GM21423 (cell line): ENCODE data around the gene LMNTD2.

Experiments used
- ATAC-seq: cut with Tn5 transposase; IDR thresholded peaks from one replicate; pipeline ENCODE4 v1.9.1; 2021; ENCODE audit warnings: mild to moderate bottlenecking, moderate library complexity; ENCODE audit not compliant: unreplicated experiment

The LMNTD2 gene

DNA sequence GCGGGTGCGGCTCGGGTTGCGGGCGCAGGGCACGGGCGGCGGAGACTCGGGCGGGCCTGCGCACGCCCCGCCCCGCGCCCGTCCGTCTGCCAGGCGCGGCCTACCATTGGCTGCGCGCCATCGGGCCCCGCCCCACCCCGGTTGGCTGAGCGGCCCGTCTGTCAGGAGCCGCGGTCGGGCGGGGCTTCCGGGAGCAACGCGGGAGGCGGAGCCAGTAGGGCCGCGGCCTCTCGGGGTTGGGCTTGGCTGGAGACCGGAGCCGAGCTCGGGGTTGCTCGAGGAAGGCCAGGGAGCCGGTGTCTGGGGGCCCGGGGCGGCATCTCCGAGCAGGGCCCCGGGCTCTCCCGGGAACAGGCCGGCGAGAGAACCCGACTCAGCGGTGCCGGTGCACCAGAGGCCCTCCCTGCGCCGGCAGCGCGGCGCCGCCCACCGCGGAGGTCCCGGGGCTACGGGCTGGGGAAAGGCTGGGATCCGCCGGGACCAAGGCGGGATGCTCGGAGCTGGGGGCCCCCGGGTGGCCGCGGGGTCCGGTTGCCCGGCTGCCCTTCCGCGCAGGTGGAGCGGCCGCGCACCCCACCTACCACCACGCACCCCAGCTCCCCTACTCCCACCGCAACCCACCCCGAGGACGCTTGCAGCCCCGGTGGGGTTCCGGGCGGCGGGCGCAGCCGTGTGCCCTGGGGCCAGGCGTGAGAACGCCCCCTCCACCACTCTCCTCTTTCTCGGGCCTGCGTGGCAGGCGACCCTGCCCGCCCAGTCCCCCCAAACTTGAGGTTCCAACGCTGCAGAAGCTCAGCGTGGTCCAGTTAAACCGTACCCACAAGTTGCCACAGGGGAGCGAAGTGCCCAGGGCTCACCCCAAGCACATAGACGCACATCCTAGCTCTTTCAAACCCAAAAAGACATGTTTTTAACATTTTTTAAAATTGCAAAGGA, 24.8 kb downstream of the LMNTD2 start, which contains the start of gene HRAS:
Gene HRAS, minus strand, starts transcription at position 58 of the 936 bp plus-strand sequence.
- ATAC-seq: peak; percentile 61

DNA sequence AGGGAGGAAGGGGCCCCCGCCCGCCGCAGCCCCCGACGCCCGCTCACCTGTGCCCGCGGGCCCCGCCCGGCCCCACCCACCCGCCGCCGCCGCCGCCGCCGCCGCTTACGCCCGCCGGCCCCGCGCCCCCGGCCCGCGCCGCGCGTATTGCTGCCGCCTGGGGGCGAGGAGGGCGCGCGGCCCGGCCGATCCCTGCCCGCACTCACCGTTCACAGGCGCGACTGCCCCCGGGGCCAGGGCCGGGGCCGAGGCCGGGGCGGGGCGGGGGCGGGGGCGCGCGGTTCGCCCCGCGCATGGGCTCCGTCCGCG, 25.4 kb downstream of the LMNTD2 start:
- no peak for ATAC-seq

DNA sequence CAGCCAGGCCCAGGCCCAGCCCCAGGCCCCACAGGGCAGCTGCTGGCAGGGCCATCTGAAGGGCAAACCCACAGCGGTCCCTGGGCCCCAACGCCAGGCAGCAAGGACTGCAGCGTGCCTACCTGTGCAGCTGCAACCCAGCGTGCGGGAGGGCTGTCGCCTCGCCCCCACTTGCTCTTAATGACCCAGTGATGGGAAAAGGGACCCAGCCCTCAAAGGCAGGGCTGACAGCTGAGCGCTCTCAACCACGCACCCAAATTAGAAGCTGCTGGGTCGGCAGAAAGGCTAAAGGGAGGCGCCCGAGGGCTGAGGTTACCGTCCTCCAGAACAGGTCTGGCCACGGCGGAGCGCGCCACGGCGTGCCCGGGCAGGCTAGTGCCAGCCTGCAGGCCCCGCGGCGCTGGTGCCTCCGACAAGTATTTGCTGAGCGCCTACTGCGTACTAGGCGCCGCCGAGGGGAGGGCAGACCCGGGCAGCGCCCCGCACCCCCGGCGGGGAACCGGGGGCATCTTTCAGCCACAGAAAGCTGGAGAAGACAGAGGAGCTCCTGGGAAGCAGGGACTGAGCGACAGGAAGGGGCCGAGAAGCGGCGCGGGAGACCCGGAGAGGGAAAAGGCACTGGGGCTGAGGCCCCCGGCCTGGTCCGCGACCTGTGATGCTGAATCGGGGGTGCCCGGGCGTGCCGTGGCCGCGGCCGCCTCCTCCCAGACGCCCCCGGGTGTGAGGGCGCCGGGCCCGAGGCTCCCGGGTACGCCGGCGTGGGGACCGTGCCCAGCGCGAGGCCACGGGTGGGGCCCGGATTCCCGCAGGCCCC, 25.9 kb downstream of the LMNTD2 start:
- ATAC-seq: no peak

DNA sequence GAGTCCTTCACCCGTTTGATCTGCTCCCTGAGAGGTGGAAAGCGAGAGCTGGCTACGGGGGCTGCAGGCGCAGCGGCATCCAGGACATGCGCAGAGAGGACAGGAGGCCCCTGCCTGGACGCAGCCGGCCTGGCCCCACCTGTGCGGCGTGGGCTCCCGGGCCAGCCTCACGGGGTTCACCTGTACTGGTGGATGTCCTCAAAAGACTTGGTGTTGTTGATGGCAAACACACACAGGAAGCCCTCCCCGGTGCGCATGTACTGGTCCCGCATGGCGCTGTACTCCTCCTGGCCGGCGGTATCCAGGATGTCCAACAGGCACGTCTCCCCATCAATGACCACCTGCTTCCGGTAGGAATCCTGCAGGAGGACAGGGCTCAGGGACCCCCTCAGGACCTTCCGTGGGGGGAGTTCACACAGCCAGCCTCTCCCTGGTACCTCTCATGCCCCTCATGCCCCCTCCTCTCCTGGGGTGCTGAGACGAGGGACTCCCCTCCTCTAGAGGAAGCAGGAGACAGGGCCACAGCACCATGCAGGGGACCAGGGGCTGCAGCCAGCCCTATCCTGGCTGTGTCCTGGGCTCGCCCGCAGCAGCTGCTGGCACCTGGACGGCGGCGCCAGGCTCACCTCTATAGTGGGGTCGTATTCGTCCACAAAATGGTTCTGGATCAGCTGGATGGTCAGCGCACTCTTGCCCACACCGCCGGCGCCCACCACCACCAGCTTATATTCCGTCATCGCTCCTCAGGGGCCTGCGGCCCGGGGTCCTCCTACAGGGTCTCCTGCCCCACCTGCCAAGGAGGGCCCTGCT, 26.7 kb downstream of the LMNTD2 start:
- no peak for ATAC-seq

DNA sequence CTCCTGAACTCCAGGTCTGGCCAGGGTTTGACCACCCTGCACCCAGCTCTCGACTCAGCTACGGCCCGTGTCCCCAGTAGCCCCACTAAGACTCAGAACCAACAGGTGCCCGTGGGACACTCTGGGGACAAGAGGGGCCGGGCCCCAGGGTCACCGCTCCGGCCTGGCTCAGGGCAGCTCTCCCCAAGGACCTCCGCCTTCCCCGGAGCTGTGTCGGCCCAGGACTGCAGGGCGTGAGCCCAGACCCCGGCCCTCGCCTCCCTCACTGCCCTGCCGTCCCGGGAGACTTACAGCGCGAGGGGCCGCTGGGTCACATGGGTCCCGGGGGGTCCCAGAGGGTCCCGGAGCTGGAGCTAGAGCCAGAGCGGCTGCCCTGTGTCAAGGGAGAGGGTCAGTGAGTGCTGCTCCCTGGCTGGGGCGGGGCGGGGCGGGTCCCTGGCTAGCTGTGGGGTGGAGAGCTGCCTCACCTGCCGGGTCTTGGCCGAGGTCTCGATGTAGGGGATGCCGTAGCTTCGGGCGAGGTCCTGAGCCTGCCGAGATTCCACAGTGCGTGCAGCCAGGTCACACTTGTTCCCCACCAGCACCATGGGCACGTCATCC, 27.5 kb downstream of the LMNTD2 start:
- no peak for ATAC-seq

DNA sequence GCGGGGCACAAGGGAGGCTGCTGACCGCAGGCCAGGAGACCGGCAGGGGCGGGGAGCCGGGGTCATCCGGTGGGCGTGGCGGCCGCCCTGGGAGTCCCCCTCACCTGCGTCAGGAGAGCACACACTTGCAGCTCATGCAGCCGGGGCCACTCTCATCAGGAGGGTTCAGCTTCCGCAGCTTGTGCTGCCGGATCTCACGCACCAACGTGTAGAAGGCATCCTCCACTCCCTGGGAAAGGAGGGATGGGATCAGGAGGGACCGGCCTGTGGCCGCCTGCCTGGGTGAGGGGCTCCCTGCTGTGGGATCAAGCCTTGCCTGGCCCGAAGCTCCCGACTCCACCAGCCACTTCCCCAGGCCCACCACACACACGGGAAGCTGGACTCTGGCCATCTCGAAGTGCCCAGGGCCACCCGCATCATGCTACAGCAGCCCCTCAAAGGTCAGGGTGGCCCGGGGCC, 28.0 kb downstream of the LMNTD2 start:
- no peak for ATAC-seq

DNA sequence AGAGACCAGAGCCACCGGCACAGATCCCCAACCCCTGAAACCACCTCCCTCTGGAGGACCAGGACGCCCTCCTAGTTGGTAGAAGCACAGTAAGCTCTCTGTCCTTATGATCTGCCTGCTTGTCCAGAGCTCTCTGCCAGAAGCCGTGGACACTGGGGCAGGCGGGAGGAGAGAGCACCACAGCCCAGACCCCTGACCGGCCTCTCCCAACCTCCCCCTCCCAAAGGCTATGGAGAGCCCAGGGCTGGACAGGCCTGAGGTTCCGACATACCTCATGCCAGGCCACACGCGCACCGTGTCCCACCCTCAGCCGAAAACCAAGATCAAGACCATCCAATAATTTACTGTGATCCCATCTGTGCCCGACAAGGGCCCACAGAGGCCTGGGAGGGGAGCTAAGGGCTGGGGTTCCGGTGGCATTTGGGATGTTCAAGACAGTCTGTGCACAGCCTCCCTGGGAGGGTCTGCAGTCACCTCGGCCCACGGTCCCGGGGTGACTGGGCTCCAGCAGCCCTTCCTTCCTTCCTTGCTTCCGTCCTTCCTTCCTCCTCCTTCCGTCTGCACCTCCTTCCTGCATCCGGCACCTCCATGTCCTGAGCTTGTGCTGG, 28.5 kb downstream of the LMNTD2 start:
- ATAC-seq: no peak

DNA sequence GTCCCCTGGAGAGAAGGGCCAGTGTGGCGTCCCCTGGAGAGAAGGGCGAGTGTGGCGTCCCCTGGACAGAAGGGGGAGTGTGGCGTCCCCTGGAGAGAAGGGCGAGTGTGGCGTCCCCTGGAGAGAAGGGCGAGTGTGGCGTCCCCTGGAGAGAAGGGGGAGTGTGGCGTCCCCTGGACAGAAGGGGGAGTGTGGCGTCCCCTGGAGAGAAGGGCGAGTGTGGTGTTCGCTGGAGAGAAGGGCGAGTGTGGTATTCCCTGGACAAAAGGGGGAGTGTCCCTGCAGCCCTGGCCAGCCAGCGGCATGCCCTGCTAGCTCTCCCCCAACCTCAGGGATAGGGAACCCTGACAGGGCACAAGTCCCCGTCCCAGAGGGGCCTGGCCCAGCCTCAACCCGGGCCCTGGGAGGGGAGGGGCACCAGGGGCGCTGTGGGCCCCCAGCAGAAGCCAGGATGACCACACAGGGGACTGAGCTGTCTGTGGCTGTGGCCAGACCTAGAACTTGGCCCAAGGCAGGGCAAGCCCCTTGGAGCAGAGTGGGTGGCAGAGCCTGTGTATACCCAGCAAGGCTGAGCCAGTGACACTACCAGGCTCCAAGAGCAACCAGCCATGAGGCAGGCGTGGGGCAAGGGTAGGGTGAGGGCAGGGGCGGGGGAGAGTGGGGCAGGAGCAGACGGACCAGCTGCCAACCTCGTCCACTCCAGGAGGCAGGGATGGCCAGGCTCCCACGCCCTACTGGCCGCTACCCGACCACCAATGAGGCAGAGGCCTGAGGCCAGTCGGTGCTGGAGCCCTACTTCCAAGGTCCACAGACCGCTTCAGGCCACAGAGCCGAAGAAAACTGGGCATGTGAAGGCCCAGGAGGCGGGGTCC, 29.3 kb downstream of the LMNTD2 start:
- ATAC-seq: no peak

DNA sequence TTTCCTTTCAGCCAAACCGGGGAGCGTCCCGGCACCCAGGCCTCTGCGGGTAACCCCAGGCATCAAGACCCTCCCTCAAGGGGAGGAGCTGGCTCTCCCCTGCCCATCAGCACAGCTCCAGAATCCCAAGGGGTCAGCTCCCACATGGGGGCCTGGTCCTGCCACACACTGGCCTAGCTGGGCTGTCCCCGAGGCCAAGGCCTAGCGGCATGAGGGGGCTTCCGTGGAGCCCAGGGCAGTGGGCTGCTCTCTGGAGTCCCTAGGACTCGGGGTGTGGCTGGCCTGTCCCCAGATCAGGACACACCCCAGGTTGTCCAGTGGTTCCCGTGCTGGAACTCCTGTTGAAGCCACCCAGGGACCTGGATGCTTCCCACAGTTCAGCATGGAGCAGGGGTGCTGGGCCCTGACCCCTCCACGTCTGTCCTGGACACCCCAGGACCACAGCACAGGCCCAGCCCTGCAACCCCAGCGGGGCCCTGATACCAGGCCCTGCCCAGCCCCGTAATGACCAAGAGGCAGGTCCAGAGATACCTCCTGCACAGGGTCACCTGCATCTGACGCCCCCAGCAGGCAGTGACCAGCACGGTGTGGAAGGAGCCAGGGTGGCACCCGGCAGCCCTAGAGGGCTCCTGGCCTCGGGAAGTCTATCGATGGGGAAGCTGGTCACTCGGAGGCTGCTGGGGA, 30.7 kb downstream of the LMNTD2 start:
- no peak for ATAC-seq

DNA sequence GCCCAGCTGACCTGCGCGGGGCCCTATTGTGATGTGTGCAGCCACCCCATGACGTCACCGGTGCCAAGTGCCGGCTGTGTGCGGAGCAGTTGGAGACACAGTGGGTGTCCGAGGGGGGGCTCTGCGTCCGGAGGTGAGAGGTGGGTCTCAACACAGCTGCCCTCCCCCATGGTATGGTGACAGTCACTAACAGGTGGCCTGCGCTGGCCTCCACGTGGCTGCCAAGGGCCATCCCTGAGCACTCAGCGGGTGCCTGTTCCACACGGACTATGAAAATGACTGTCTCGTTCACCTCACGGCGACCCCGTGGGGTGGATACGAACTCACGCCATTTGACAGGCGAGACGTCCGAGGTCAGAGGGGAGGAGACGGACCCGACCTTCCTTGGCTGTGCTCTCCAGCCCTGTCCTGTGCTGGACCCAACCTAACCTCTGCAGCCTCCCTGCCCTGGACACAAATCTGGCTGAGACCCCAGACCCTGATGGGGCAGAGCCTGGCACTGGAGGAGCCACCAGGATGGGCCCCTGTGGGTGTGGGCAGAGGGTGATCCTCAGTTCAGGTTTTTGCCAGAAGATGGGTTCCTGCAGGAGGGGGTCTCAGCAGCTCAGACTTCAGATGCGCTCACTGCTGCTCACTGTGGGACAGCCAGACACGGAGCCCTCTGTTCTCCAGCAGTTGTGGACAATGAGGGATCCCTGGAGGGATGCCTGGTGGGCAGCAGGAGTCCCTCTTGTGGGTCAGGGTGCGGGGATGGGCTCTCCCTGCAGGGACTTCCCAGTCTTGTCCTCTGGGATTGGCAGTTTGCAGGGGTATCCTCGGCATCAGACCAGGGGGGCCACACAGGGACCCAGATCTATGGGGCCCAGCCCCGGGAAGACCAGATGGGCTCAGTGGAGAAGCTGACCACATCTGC, 31.5 kb downstream of the LMNTD2 start:
- ATAC-seq: no peak

DNA sequence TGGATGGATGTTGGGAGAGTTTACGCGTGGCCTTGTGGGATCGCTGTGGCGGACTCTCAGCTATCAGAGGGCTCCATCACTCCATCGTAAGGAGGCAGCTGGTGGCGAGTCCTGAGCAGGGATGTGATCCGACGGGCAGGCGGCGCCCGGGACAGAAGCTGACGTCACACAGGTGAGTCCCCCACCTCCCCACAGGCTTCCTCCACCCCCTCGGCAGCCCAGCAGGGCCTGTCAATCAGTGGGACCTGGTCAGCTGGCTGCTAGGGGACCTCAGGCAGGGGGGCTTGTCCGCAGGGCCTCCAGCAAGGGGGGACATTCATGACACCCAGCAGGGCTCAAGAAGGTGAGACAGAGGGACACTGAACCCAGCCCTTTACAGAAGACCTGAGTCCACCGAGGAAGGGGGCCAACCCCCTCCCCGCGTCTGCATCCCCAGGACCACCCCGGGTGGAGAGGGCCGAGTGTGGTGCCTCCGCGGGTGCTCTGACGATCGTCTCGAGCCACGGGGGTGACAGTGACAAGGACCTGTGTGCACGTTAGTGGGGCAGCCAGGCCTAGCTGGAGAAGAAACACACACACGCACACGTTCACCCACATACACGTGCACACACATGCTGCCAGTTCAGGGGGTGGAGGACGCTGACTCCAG, 32.2 kb downstream of the LMNTD2 start:
- ATAC-seq: no peak

DNA sequence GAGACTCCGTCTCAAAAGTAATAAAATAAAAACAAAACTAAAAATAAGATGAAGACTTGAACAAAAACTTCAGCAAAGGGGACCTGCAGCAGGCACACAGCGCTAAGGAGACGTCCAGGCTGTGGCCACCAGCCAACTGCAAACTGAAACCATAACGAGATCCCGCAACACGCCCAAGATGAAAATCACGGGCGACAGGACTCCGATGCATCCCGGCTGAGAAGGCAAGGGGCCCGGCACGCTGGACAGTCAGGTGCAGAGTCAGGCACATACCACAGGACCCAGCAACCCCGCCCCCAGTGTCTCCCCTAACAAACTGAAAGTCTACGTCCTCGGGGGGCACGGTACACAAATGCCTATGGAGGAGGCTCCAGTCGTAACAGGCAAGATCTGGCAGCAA, 34.3 kb downstream of the LMNTD2 start:
- no peak for ATAC-seq

DNA sequence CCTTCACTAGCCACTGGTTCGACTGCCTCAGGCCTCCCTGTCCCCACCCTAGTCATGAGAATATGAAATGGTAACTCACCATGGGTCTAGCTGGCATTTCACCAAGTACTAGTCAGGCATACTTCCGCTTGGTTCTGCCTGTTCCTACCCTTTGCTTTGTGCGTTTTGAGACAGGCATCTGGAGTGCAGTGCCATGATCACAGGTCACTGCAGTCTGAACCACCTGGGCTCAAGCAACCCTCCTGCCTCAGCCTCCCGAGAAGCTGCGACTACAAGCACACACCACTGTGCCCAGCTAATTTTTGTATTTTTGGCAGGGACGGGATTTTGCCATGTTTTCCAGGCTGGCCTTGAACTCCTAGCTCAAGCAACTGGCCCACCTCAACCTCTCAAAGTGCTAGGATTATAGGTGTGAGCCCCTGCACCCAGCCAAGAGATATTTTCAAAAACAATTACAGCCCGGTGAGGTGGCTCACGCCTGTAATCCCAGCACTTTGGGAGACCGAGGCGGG, 39.3 kb downstream of the LMNTD2 start:
- ATAC-seq: no peak

DNA sequence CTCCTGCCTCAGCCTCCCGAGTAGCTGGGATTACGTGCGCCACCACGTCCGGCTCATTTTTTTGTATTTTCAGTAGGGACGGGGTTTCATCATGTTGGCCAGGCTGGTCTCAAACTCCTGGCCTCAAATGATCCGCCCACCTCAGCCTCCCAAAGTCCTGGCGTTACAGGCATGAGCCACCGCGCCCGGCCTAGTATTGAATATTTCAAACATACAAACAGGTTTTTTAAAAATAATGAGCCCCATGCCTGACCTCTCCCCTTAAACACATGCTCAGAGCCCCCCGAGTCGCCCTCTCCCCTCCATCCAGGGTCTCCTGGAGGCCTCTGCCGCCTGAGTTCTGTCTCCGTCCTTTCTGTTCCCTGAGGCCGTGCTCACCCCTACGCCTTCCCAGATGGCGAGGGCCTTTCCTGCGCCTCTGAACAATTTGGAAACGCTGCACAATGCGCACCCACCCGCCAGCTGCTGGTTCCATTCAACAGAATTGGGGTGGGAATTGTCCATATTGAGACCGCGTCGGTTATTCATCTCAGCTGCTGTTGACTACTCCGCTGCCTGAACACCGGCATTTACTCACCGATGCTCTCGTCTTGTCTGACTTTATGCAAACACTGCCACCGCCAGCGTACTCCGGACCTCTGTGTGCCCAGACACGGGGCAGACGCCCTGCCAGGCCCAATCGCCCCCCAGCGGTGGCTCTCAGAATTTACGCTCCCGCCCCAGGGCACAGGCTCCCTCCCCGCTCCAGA, 39.9 kb downstream of the LMNTD2 start:
- no peak for ATAC-seq

DNA sequence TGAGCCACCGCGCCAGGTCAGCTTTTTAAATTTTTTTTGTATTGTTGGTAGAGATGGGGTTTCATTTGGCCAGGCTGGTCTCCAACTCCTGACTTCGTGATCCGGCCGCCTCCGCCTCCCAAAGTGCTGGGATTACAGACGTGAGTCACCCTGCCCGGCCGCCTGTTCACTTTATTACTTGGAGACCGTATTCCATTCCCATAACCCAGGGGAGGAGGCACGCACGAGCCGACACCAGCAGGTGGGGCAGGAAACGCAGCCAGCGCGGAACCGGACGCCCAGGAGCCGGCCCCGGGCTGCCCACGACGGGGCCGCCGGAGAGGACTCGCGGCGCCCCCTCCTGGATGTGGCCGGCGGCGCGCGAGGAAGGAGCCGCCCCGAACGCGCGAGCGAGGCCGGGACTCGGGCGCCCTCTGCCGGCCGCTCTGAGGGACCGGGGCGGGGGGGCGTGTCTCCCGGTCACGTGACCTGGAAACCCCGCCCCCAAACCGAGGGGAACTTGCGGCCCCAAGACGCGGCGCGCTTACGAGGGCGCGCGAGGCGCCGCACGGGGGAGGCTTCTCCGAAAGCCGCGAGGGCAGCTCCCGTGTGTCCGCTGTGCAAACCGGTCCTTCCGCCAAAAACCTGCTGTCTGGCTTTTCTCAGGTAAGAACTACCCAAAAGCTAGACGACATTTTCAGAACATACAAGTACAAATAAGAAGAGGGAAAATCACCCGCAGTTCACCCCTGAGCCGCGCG, 41.9 kb downstream of the LMNTD2 start:
- ATAC-seq: peak; percentile 95
